Choroid plexus epithelial cell (primary cell): ENCODE results near the gene KCNF1.
"Not testable (repeated sequence)": the region's sequence is repeated elsewhere in the genome, so short reads cannot be mapped to it uniquely, and the experiment has no call there.

ENCODE experiments used
- DNase-seq: peaks from one replicate; pipeline ENCODE4 v3.0.0-alpha.2; 2010; ENCODE audit warnings: low read depth
- H3K4me3 ChIP-seq: 2 replicates; pipeline ENCODE4 v1.5.1; 2011; ENCODE audit warnings: low read depth, mild to moderate bottlenecking, control low read depth, low read length, moderate library complexity
- TF ChIP-seq, protein P1 (sequence below): conservative IDR thresholded peaks from 2 replicates; pipeline ENCODE4 v1.5.1; 2011; ENCODE audit warnings: low read depth, mild to moderate bottlenecking, control low read depth, inconsistent platforms, low read length, moderate library complexity

KCNF1 gene

GRCh38 chr2:10949835-10950234 lies 38.1 kb downstream of the KCNF1 start:
- DNase-seq: no peak
- TF ChIP-seq, protein P1, sequence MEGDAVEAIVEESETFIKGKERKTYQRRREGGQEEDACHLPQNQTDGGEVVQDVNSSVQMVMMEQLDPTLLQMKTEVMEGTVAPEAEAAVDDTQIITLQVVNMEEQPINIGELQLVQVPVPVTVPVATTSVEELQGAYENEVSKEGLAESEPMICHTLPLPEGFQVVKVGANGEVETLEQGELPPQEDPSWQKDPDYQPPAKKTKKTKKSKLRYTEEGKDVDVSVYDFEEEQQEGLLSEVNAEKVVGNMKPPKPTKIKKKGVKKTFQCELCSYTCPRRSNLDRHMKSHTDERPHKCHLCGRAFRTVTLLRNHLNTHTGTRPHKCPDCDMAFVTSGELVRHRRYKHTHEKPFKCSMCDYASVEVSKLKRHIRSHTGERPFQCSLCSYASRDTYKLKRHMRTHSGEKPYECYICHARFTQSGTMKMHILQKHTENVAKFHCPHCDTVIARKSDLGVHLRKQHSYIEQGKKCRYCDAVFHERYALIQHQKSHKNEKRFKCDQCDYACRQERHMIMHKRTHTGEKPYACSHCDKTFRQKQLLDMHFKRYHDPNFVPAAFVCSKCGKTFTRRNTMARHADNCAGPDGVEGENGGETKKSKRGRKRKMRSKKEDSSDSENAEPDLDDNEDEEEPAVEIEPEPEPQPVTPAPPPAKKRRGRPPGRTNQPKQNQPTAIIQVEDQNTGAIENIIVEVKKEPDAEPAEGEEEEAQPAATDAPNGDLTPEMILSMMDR: no peak
- no peak overlapping the region for H3K4me3 ChIP-seq

DNA sequence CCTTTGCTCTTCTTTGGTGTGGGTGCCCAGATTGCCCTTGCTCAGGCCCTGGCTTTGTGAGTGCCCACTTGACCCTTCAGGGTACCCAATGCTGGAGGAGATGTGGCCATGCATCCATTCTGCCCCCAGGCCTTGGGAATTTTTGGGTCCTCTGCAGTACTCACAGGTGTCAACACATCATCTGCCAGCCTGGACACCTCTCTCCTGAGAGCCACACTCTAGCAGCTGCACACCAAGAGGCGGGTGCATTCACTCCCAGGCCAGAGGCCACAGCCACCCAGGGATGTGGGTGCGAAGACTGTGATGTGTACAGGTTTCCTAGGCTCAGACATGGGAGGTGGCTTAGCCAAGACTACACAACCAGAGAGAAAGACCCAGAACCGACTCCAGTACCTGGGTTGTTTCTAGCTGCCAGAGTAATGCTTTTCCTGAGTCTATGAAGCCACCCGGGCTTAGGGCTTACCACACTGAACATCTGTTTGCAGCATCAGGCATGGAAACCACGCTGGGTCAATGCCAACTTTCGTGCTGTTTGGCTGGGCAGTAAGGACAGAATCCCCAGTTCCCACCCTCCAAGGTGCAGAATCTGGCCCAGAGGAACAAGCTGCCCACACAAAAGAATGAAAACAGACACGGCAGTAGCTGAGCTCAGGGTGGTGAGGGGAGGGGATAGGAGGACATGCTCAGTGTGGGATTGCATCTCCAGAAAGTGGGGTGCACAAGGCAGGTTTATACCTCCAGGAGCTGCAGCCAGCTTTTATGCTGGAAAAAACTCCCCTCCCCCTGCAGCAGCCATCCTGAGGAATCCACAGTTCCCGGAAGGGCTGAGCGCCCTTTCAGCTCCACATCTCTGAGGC lies 40.1 kb downstream of the KCNF1 start:
- no peak for DNase-seq
- no peak overlapping the region for H3K4me3 ChIP-seq
- TF ChIP-seq, protein P1: no peak

DNA sequence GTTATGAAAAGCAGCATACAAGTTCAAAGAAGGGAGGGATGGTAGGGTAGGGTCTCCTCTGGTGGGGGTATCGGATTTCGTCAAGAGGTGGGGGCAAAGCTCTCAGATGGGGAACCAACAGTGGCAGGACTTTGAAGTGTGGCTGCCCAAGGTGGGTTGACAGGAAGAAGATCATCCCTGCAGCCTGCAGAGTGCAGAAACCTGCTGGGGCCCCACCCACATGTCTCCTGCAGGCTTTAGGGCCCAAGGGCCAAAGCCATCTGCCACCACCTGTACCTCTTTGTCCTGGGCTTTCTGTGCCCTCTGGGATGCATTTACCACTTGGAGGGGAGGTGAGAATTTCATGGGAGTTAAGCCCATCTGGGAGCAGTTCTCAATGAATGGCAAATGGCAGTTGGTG lies 42.7 kb downstream of the KCNF1 start:
- no peak overlapping the region for H3K4me3 ChIP-seq
- TF ChIP-seq, protein P1: no peak
- DNase-seq: no peak

DNA sequence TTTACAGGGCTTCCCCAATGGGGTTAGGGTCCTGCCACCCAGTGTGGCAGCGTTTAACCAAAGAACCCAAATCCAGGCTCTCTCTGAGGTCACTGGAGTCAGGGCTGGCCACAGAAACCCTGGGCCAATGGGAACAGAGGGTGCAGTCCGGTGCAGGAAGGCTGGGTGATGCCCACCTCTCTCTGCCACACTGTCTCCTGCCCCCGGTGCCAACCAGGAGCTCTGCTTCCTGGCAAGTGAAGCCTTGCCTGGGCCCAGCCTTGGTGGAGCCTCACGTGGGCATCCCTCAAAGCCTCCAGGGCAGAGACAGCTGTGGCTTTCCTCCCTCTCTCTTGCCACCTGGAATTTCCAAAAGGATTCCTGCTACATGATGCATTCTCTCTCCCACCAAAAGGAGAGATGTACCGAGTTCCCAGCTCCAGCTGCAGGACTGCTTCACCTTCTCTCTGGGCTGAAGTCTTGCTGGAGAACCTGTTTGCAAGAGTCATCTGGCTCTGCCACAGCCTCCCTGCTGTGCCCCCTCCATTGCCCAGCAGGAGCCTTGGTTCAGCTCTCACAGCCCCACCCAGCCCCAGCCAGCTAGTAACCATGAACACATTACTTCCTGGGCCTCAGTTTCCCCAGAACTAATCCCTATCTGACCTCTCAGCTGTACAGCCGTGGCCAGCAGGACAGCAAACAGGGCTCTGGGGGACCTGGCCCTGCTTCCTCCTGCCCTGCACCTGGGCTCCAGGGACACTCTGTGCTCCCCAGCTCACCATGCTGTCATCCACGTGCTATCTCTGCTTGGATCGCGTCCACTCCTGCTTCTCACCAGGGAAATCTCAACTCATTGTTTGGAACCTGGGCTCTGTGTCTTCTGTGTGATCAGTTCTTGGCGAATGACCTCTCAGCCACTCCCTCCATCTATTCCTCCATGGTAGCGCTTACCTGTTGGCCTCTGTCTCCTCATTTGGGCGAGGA lies 43.4 kb downstream of the KCNF1 start:
- TF ChIP-seq, protein P1: no peak
- DNase-seq: no peak
- H3K4me3 ChIP-seq: no peak overlapping the region

GRCh38 chr2:10956006-10956790 lies 44.5 kb downstream of the KCNF1 start:
- no peak overlapping the region for H3K4me3 ChIP-seq
- TF ChIP-seq, protein P1: no peak
- DNase-seq: no peak

DNA sequence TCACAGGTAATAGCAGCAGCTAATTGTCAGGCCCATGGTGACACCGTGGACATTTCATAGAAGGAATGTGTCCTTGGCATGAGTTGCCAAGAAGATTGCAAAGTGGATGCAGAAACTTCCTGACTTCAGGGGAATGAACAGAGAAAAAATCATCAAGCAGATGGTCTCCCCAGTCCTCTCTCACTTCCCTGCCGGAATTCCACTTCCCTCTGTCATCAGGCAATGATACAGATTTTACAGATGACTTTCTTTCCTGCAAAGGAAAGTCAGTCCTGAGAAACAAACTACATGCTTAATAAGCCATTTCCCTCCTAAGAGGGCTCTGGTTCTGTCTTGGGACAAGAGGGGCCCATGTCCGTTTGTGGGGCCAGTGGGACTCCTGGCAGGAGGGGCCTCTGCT lies 45.7 kb downstream of the KCNF1 start:
- no peak for DNase-seq
- TF ChIP-seq, protein P1: no peak
- no peak overlapping the region for H3K4me3 ChIP-seq

DNA sequence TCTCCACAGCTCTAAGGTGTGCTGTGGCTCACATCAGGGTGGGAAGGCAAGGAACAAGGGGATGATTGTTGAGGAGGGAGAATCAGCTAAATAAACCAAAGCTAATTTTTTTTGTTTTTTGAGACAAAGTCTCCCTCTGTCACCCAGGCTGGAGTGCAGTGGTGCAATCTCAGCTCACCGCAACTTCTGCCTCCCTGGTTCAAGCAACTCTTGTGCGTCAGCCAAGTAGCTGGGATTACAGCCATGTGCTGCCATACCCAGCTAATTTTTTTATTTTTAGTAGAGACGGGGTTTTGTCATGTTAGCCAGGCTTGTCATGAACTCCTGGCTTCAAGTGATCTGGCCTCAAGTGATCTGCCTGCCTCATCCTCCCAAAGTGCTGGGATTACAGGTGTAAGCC lies 46.7 kb downstream of the KCNF1 start:
- not testable (repeated sequence) for H3K4me3 ChIP-seq, DNase-seq
